OCI-M1 (cell line): ENCODE measurements around the gene DDB1.

Experiments used
- DNase-seq: peaks from one replicate; lab custom pipeline; 2025; lab: John Stamatoyannopoulos, UW

DDB1 gene

GRCh38 chr11:61297341-61297740, 35.6 kb downstream of the DDB1 start:
- DNase-seq: no peak

- no peak for DNase-seq
These were observed 37.3 kb downstream of the DDB1 start for GRCh38 chr11:61295596-61295926.

GRCh38 chr11:61294717-61295595, 37.9 kb downstream of the DDB1 start, which contains the start of gene VWCE:
Gene VWCE, minus strand, starts transcription at chr11:61295316. Its CDS starts 279 bp downstream, at chr11:61295037.
- peak; percentile 78 for DNase-seq

GRCh38 chr11:61293867-61294716, 38.8 kb downstream of the DDB1 start:
- peak; percentile 53 for DNase-seq

GRCh38 chr11:61292356-61292755, 40.5 kb downstream of the DDB1 start:
- no peak for DNase-seq

- DNase-seq: no peak
These were observed 41.8 kb downstream of the DDB1 start for GRCh38 chr11:61290905-61291690.

GRCh38 chr11:61287338-61287977, 45.4 kb downstream of the DDB1 start:
- DNase-seq: peak; percentile 90

GRCh38 chr11:61283613-61284012, 49.3 kb downstream of the DDB1 start:
- no peak for DNase-seq

- peak; percentile 23 for DNase-seq
These were observed 51.2 kb downstream of the DDB1 start for GRCh38 chr11:61281581-61282250.

GRCh38 chr11:61280883-61281580, 51.9 kb downstream of the DDB1 start:
- DNase-seq: no peak

GRCh38 chr11:61279934-61280659, 52.8 kb downstream of the DDB1 start:
- DNase-seq: no peak

- DNase-seq: no peak
These were observed 54.9 kb downstream of the DDB1 start for GRCh38 chr11:61278001-61278470.

- DNase-seq: no peak
These were observed 55.5 kb downstream of the DDB1 start for GRCh38 chr11:61277186-61278000.

- DNase-seq: no peak
These were observed 57.7 kb downstream of the DDB1 start for GRCh38 chr11:61275191-61275590.

- DNase-seq: no peak
These were observed 58.8 kb downstream of the DDB1 start for GRCh38 chr11:61274084-61274483.

GRCh38 chr11:61273178-61274078, 59.5 kb downstream of the DDB1 start:
- DNase-seq: no peak

- DNase-seq: no peak
These were observed 60.2 kb downstream of the DDB1 start for GRCh38 chr11:61272731-61273130.
